Loucy (cell line): ENCODE data around the gene CDYL.
A peak's percentile ranks its signal among the peaks of the same experiment; 100 is the strongest.

Experiments
- H2AFZ ChIP-seq: fragments of 200-600 bp; sonication (generic); 2 replicates; pipeline ENCODE4 v1.6.0; 2016; ENCODE audit warnings: antibody characterized with exemption, mild to moderate bottlenecking, low read length, moderate library complexity
- H3F3A ChIP-seq: fragments of 200-600 bp; 2 replicates; pipeline ENCODE4 v1.6.0; 2016; ENCODE audit warnings: antibody characterized with exemption, low read depth, mild to moderate bottlenecking
- H3K27me3 ChIP-seq: fragments of 200-600 bp; sonication (generic); 2 replicates; pipeline ENCODE4 v1.6.1; 2014; ENCODE audit warnings: low read length, mild to moderate bottlenecking; ENCODE audit not compliant: insufficient read depth, poor library complexity, severe bottlenecking
- H3K36me3 ChIP-seq: fragments of 200-600 bp; sonication (generic); 2 replicates; pipeline ENCODE4 v1.6.1; 2016; ENCODE audit warnings: low read length; ENCODE audit not compliant: insufficient read depth
- H3K4me1 ChIP-seq: fragments of 200-600 bp; sonication (generic); 2 replicates; pipeline ENCODE4 v1.5.1; 2014; ENCODE audit warnings: low read length, mild to moderate bottlenecking; ENCODE audit not compliant: insufficient read depth, poor library complexity, severe bottlenecking
- H3K4me2 ChIP-seq: fragments of 200-600 bp; sonication (generic); 2 replicates; pipeline ENCODE4 v1.6.0; 2014; ENCODE audit warnings: antibody characterized with exemption, low read length, low read depth, mild to moderate bottlenecking; ENCODE audit not compliant: poor library complexity, severe bottlenecking
- H3K4me3 ChIP-seq: fragments of 200-600 bp; sonication (generic); 2 replicates; pipeline ENCODE4 v1.5.1; 2014; ENCODE audit warnings: low read length, mild to moderate bottlenecking, mixed read lengths; ENCODE audit not compliant: poor library complexity, severe bottlenecking
- H3K79me2 ChIP-seq: fragments of 200-600 bp; sonication (generic); 2 replicates; pipeline ENCODE4 v1.6.1; 2014; ENCODE audit warnings: low read length; ENCODE audit not compliant: insufficient read depth
- H3K9ac ChIP-seq: fragments of 200-600 bp; sonication (generic); 2 replicates; pipeline ENCODE4 v1.6.0; 2014; ENCODE audit warnings: mild to moderate bottlenecking, low read depth, low read length, moderate library complexity; ENCODE audit not compliant: poor library complexity, severe bottlenecking
- H3K9me2 ChIP-seq: fragments of 200-600 bp; sonication (generic); replicated peaks from 2 replicates; pipeline ENCODE4 v1.6.1; 2016; ENCODE audit warnings: low read depth, low read length, mixed read lengths
- H3K9me3 ChIP-seq: fragments of 200-600 bp; sonication (generic); 2 replicates; pipeline ENCODE4 v1.6.1; 2014; ENCODE audit warnings: mild to moderate bottlenecking, antibody characterized with exemption, low read length, low read depth; ENCODE audit not compliant: insufficient read depth
- H4K20me1 ChIP-seq: fragments of 200-600 bp; sonication (generic); 2 replicates; pipeline ENCODE4 v1.6.0; 2014; ENCODE audit warnings: antibody characterized with exemption, low read length, mild to moderate bottlenecking; ENCODE audit not compliant: insufficient read depth, poor library complexity, severe bottlenecking
- EZH2phosphoT487 ChIP-seq: fragments of 200-600 bp; IDR thresholded peaks from 2 replicates; pipeline ENCODE4 v1.6.1; 2018; ENCODE audit warnings: antibody characterized with exemption, mild to moderate bottlenecking, moderate library complexity, borderline replicate concordance
- TF ChIP-seq, protein P1 (sequence below): fragments of 200-600 bp; sonication (generic); conservative IDR thresholded peaks from 2 replicates; pipeline ENCODE4 v1.5.1; 2014; ENCODE audit warnings: mild to moderate bottlenecking, antibody characterized with exemption, low read length

The CDYL gene

DNA sequence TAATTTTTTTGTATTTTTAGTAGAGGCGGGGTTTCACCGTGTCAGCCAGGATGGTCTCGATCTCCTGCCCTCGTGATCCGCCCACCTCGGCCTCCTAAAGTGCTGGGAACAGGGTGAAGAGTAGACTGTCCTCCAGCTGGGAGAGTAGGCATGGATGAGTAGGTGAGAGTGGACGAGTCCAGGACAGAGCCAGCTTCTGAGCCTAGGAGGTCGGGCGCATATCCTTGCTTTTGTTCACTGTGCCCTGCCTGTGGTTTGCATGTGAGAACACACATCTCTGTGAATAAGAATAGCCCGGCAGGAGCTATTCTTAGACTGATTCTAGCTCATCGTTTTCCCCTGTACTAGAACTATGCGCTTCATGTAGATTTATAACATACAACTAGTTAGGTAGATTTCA, 149.4 kb downstream of the CDYL start:
- H3K4me2 ChIP-seq, result peak overlapping the region; percentile 77
- H3K9ac ChIP-seq, result no peak overlapping the region
- H3K9me2 ChIP-seq, result no peaks in the 10 kb centered on the region
- peaks cover 16% of the 10 kb centered on the region for H3F3A ChIP-seq
- H2AFZ ChIP-seq, result no peak overlapping the region
- H3K27me3 ChIP-seq, result no peaks in the 10 kb centered on the region
- H3K9me3 ChIP-seq, result no peaks in the 10 kb centered on the region
- H3K4me1 ChIP-seq, result peaks cover 55% of the 10 kb centered on the region
- peaks cover 36% of the 10 kb centered on the region for H4K20me1 ChIP-seq
- no peak for TF ChIP-seq EZH2phosphoT487
- TF ChIP-seq, protein P1, sequence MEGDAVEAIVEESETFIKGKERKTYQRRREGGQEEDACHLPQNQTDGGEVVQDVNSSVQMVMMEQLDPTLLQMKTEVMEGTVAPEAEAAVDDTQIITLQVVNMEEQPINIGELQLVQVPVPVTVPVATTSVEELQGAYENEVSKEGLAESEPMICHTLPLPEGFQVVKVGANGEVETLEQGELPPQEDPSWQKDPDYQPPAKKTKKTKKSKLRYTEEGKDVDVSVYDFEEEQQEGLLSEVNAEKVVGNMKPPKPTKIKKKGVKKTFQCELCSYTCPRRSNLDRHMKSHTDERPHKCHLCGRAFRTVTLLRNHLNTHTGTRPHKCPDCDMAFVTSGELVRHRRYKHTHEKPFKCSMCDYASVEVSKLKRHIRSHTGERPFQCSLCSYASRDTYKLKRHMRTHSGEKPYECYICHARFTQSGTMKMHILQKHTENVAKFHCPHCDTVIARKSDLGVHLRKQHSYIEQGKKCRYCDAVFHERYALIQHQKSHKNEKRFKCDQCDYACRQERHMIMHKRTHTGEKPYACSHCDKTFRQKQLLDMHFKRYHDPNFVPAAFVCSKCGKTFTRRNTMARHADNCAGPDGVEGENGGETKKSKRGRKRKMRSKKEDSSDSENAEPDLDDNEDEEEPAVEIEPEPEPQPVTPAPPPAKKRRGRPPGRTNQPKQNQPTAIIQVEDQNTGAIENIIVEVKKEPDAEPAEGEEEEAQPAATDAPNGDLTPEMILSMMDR, result no peak
- no peak overlapping the region for H3K4me3 ChIP-seq
- H3K36me3 ChIP-seq, result no peaks in the 10 kb centered on the region
- H3K79me2 ChIP-seq, result peaks cover 70% of the 10 kb centered on the region

DNA sequence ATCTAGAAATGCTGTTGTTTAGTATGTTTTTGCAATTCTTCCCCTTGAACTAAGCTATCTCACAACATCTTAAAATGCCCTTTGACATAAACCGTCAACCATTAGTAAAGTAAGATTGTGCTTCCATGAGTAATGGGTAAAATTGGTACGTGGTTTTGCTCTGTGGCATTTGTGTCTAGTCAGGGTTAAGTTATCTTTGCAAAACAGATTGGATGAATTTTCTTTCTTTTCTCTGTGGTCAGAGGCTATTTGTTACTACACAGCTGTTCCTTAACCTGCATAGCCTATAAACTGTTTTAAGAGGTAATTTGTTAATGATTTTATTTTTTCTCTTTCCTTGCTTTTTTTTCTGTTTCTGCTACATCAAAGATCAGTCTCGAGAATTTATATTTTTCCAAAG, 152.2 kb downstream of the CDYL start:
- Histone ChIP-seq H3K4me2 (peak overlapping the region; percentile 48), H2AFZ (no peak overlapping the region), H3K4me3 (peak overlapping the region; percentile 14), H3K9me2 (no peaks in the 10 kb centered on the region), H3K79me2 (peaks cover 68% of the 10 kb centered on the region), H3K4me1 (peaks cover 72% of the 10 kb centered on the region), H3K36me3 (no peaks in the 10 kb centered on the region), H4K20me1 (peaks cover 50% of the 10 kb centered on the region), H3K27me3 (no peaks in the 10 kb centered on the region), H3F3A (peaks cover 16% of the 10 kb centered on the region), H3K9ac (no peak overlapping the region), H3K9me3 (no peaks in the 10 kb centered on the region)
- no peak; the same call in 1 of the 2 replicates for TF ChIP-seq EZH2phosphoT487
- TF ChIP-seq, protein P1, result no peak

GRCh38 chr6:4929097-4929718, 153.0 kb downstream of the CDYL start:
- Histone ChIP-seq H4K20me1 (peaks cover 49% of the 10 kb centered on the region), H3K4me2 (peak overlapping the region; percentile 48), H3K79me2 (peaks cover 69% of the 10 kb centered on the region), H3K9me2 (no peaks in the 10 kb centered on the region), H3K9ac (no peak overlapping the region), H2AFZ (no peak overlapping the region), H3K9me3 (no peaks in the 10 kb centered on the region), H3K4me3 (peak overlapping the region; percentile 13), H3F3A (peaks cover 12% of the 10 kb centered on the region), H3K36me3 (no peaks in the 10 kb centered on the region), H3K27me3 (no peaks in the 10 kb centered on the region), H3K4me1 (peaks cover 69% of the 10 kb centered on the region)
- TF ChIP-seq, protein P1, result no peak
- no peak for TF ChIP-seq EZH2phosphoT487
